Measurements from ENCODE around the gene XPA. TPM values are rescaled to one million over a fixed set of nuclear protein-coding genes. Genes with fewer than 3 reads are reported as not detected.

Gene XPA
- total and polyA plus RNA-seq, 2 of the 13 experiments (the other 11 are each of a cell fraction or from before 2014, with no cell fraction given) = 2.3 to 15.2 TPM

- BruUV-seq (replicated peaks) = no TSS peak
- no peak for ATAC-seq
- 0% methylated on average over 3 of the region's 3 CpGs for WGBS (ENCODE audit: low lambda C conversion rate)
These were observed 17.3 kb upstream of the XPA start for GRCh38 chr9:97714435-97714834.

More at GRCh38 chr9:97714435-97714834, 17.3 kb upstream of the XPA start:
- TF ChIP-seq HMGA1 (CRISPR knock-in tag; conservative IDR thresholded peaks at IDR 0.05) (no peak), ZNF580 (CRISPR knock-in tag; IDR thresholded peaks at IDR 0.05; ENCODE audit: borderline replicate concordance, low read depth) (no peak), TEAD3 (CRISPR knock-in tag; optimal IDR thresholded peaks at IDR 0.05; ENCODE audit: borderline replicate concordance) (peak; percentile 20), SATB2 (CRISPR knock-in tag; IDR thresholded peaks at IDR 0.05) (no peak), ZNF460 (CRISPR knock-in tag; IDR thresholded peaks at IDR 0.05; ENCODE audit: borderline replicate concordance) (no peak), PATZ1 (CRISPR knock-in tag; IDR thresholded peaks at IDR 0.05) (peak; percentile 29; the same call in 1 of the 2 replicates)
- Histone ChIP-seq H3K4me3 (replicated peaks in 1 of 3; ENCODE audit: insufficient read depth in 1 of 3, low read depth in 2 of 3, low read length in 3 of 3) (no peak overlapping the region), H3K4me1 (ENCODE audit: insufficient read depth, low read length) (peaks cover 12% of the 10 kb centered on the region), H3K36me3 (replicated peaks in 1 of 2; ENCODE audit: control insufficient read depth in 1 of 2, insufficient read depth in 2 of 2, low read length in 2 of 2) (no peaks in the 10 kb centered on the region), H3K27ac (ENCODE audit: extremely low read length, insufficient read depth, low read length) (no peak overlapping the region), H3K9ac (ENCODE audit: insufficient read depth, low read depth, low read length) (no peak overlapping the region), H2AFZ (ENCODE audit: low read length) (no peak overlapping the region), H3K9me3 (ENCODE audit: low read length) (no peaks in the 10 kb centered on the region), H4K20me1 (ENCODE audit: insufficient read depth, low read length) (no peaks in the 10 kb centered on the region), H3K4me2 (ENCODE audit: low read depth, low read length) (no peak overlapping the region), H3K27me3 (ENCODE audit: control insufficient read depth in 1 of 2, insufficient read depth in 2 of 2, low read length in 2 of 2) (no peaks in the 10 kb centered on the region), H3K79me2 (ENCODE audit: insufficient read depth, low read length) (no peaks in the 10 kb centered on the region)
- FAIRE-seq = no peak
- DNase-seq (ENCODE audit: low spot score) = peak; percentile 18
- in situ Hi-C loops (cut with HindIII; ENCODE audit: extremely low pct_ligation_motif_present, low pct_unique_long_range_greater_than_20kb) (loop anchor here (5.0 kb wide), 1 partner anchor 178 kb away; no protein-coding TSS in a partner anchor), intact Hi-C loops (cut with micrococcal nuclease; ENCODE audit: unreplicated experiment) (no loop called here)
- ChIA-PET POLR2A (no interaction called here), CTCF (ENCODE audit: low intra/inter-chr PET ratio, low total read pairs) (no interaction called here)

All from HepG2 (cell line).